HepG2 (cell line): ENCODE results near the gene LLGL2. TPM values are rescaled to one million over a fixed set of nuclear protein-coding genes. Genes with fewer than 3 reads are reported as not detected.
A peak's percentile ranks its signal among the peaks of the same experiment; 100 is the strongest.

ENCODE experiments used
- ATAC-seq: fragments of 200-7000 bp; cut with Tn5 transposase; 3 replicates; pipeline ENCODE4 v1.9.1; 2020; ENCODE audit warnings: mild to moderate bottlenecking, moderate library complexity
- BruUV-seq: library from RNA; stranded (reverse); fragments of 400-500 nt; replicated peaks from 2 replicates; lab custom pipeline; 2021; lab: Mats Ljungman, UMichigan
- CTCF ChIA-PET: fragments of 300-600 bp; formaldehyde crosslinking; extraction: SDS; loops from one replicate; lab custom pipeline; 2021; ENCODE audit warnings: low total read pairs, inconsistent platforms, low intra/inter-chr PET ratio; lab: Yijun Ruan, JAX
- POLR2A ChIA-PET: fragments of 350-600 bp; sonication (Branson Sonifier 250); formaldehyde crosslinking; loops from one replicate; lab custom pipeline; 2020; ENCODE audit warnings: antibody characterized with exemption, inconsistent platforms; lab: Yijun Ruan, JAX
- DNase-seq: peaks from one replicate; pipeline ENCODE4 v3.0.0-alpha.2; 2015; ENCODE audit warnings: low spot score
- FAIRE-seq: peaks from 3 replicates; lab custom pipeline; 2011; peaks lifted over from hg19 to GRCh38; lab: Jason Lieb, UNC
- H2AFZ ChIP-seq: one replicate; pipeline ENCODE4 v1.6.1; 2011; ENCODE audit warnings: low read length, inconsistent platforms
- H3K27ac ChIP-seq: fragments of 300-600 bp; 3 replicates; pipeline ENCODE4 v1.8.0; 2011; ENCODE audit warnings: mixed run types, mild to moderate bottlenecking, mixed read lengths, low read length, inconsistent platforms; ENCODE audit not compliant: insufficient read depth; ENCODE audit errors: extremely low read length
- H3K27me3 ChIP-seq, 2 experiments: fragments of 200-600 bp in 1 of 2; 2 replicates in 1 of 2; 3 replicates in 1 of 2; pipeline versions ENCODE4 v1.6.0 to v1.8.0; 2011; ENCODE audit warnings: low read length in 2 of 2, mild to moderate bottlenecking in 2 of 2, moderate library complexity in 2 of 2, inconsistent platforms in 1 of 2; ENCODE audit not compliant: insufficient read depth in 2 of 2, control insufficient read depth in 1 of 2
- H3K36me3 ChIP-seq, 2 experiments: fragments of 200-600 bp in 1 of 2; replicated peaks in 1 of 2; 2 replicates in 1 of 2; 3 replicates in 1 of 2; pipeline versions ENCODE4 v1.5.1 to v1.8.0; 2011; ENCODE audit warnings: low read length in 2 of 2, inconsistent platforms in 1 of 2; ENCODE audit not compliant: insufficient read depth in 2 of 2, control insufficient read depth in 1 of 2
- H3K4me1 ChIP-seq: 2 replicates; pipeline ENCODE4 v1.5.1; 2012; ENCODE audit warnings: low read length, inconsistent platforms; ENCODE audit not compliant: insufficient read depth
- H3K4me2 ChIP-seq: 2 replicates; pipeline ENCODE4 v1.6.0; 2011; ENCODE audit warnings: low read depth, low read length, inconsistent platforms
- H3K4me3 ChIP-seq, 3 experiments: fragments of 200-600 bp in 1 of 3; sonication (generic), shearing (Covaris generic) in 1 of 3; replicated peaks in 1 of 3; 2 replicates each; pipeline ENCODE4 v1.5.1; 2011 to 2016; ENCODE audit warnings: low read length in 3 of 3, inconsistent platforms in 2 of 3, low read depth in 2 of 3, mild to moderate bottlenecking in 2 of 3, control low read depth in 1 of 3, mixed read lengths in 1 of 3; ENCODE audit not compliant: insufficient read depth in 1 of 3
- H3K79me2 ChIP-seq: one replicate; pipeline ENCODE4 v1.6.1; 2011; ENCODE audit warnings: low read length, inconsistent platforms; ENCODE audit not compliant: insufficient read depth
- H3K9ac ChIP-seq: 2 replicates; pipeline ENCODE4 v1.6.0; 2011; ENCODE audit warnings: mild to moderate bottlenecking, low read depth, low read length, inconsistent platforms; ENCODE audit not compliant: insufficient read depth
- H3K9me3 ChIP-seq: 2 replicates; pipeline ENCODE4 v1.5.1; 2012; ENCODE audit warnings: mild to moderate bottlenecking, low read length
- H4K20me1 ChIP-seq: 2 replicates; pipeline ENCODE4 v1.6.0; 2011; ENCODE audit warnings: inconsistent platforms, mild to moderate bottlenecking, low read length, moderate library complexity; ENCODE audit not compliant: insufficient read depth
- ATF7 ChIP-seq, 2 experiments: fragments of 450-650 bp in 1 of 2; sonication (generic) in 1 of 2; formaldehyde crosslinking in 1 of 2; IDR thresholded peaks; 2 replicates each; pipeline versions ENCODE4 v1.4.0 to v1.6.1; 2016 to 2020; ENCODE audit warnings: antibody characterized with exemption in 1 of 2, mild to moderate bottlenecking in 1 of 2, missing genetic modification reagents in 1 of 2
- DPF2 ChIP-seq: sonication (generic); formaldehyde crosslinking; IDR thresholded peaks from 2 replicates; pipeline ENCODE4 v1.4.0; 2020; ENCODE audit warnings: mild to moderate bottlenecking, low read depth, missing genetic modification reagents, borderline replicate concordance
- ELF1 ChIP-seq: sonication (generic); formaldehyde crosslinking; IDR thresholded peaks from 2 replicates; pipeline ENCODE4 v1.4.0; 2020; ENCODE audit warnings: missing genetic modification reagents
- FOXC1 ChIP-seq: sonication (generic); formaldehyde crosslinking; IDR thresholded peaks from 2 replicates; pipeline ENCODE4 v1.8.0; 2022; ENCODE audit warnings: mild to moderate bottlenecking, missing genetic modification reagents, borderline replicate concordance
- NFATC3 ChIP-seq: sonication (generic); formaldehyde crosslinking; IDR thresholded peaks from 2 replicates; pipeline ENCODE4 v1.5.1; 2020; ENCODE audit warnings: mild to moderate bottlenecking, missing genetic modification reagents
- SP1 ChIP-seq, 2 experiments: fragments of 450-650 bp in 1 of 2; sonication (generic) in 1 of 2; formaldehyde crosslinking in 1 of 2; IDR thresholded peaks; 2 replicates each; pipeline versions ENCODE4 v1.4.0 to v1.6.1; 2016 to 2020; ENCODE audit warnings: missing genetic modification reagents in 1 of 2
- TEAD3 ChIP-seq: optimal IDR thresholded peaks from 2 replicates; pipeline ENCODE3; 2016; ENCODE audit warnings: borderline replicate concordance
- ZFP91 ChIP-seq: sonication (generic); formaldehyde crosslinking; IDR thresholded peaks from 2 replicates; pipeline ENCODE4 v1.9.0; 2022; ENCODE audit warnings: missing genetic modification reagents, mild to moderate bottlenecking, borderline replicate concordance
- ZNF142 ChIP-seq: sonication (generic); formaldehyde crosslinking; IDR thresholded peaks from 2 replicates; pipeline ENCODE4 v1.4.0; 2020; ENCODE audit warnings: missing genetic modification reagents
- ZNF703 ChIP-seq: sonication (generic); formaldehyde crosslinking; IDR thresholded peaks from 2 replicates; pipeline ENCODE4 v1.5.1; 2020; ENCODE audit warnings: missing genetic modification reagents, mild to moderate bottlenecking, moderate library complexity, borderline replicate concordance
- WGBS: methylation state at CpG from one replicate; pipeline ENCODE4 v1.1.6; 2017; ENCODE audit warnings: low lambda C conversion rate; 5-methylcytosine and 5-hydroxymethylcytosine counted together
- in situ Hi-C: cut with HindIII; loops from 2 replicates; pipeline ENCODE4 v1.10.0; 2017; ENCODE audit warnings: low pct_unique_long_range_greater_than_20kb; ENCODE audit not compliant: extremely low pct_ligation_motif_present
- intact Hi-C: fragments of 100-400 bp; cut with micrococcal nuclease; formaldehyde crosslinking; loops from one replicate; pipeline ENCODE4 v1.10.0; 2022; ENCODE audit not compliant: unreplicated experiment
- polyA plus RNA-seq, 8 experiments: library from polyadenylated mRNA; depleted of rRNA in 3 of 8; stranded (reverse) in 7 of 8; unstranded in 1 of 8; fragments of >200 nt; fragmentation: Illumina TruSeq in 4 of 8; extraction: Trizol in 4 of 8; gene quantifications; 2 replicates each; pipeline versions ENCODE4 v1.2.1 to v1.2.3, GENCODE V29; 2011 to 2016; ENCODE audit warnings: low read depth in 4 of 8, missing spikeins in 1 of 8, mixed read lengths in 1 of 8; ENCODE audit not compliant: insufficient read depth in 1 of 8
- total RNA-seq, 5 experiments: library from RNA; depleted of rRNA; stranded (reverse); fragments of >200 nt; fragmentation: Illumina TruSeq; extraction: Trizol; gene quantifications; 2 replicates each; pipeline ENCODE4 v1.2.3, GENCODE V29; 2016; ENCODE audit warnings: low read depth in 1 of 5
- TF ChIP-seq, protein P1 (sequence below): sonication (generic); formaldehyde crosslinking; IDR thresholded peaks from 2 replicates; pipeline ENCODE4 v1.8.1; 2022; ENCODE audit warnings: low read depth, mild to moderate bottlenecking, missing genetic modification reagents

LLGL2 gene
- total and polyA plus RNA-seq, 2 of the 13 experiments (the other 11 are each of a cell fraction or from before 2014, with no cell fraction given), result 83.0 to 86.7 TPM

GRCh38 chr17:75589919-75590303 lies 64.4 kb downstream of the LLGL2 start:
- no peak overlapping the region for H2AFZ ChIP-seq
- no peaks in the 10 kb centered on the region for H4K20me1 ChIP-seq
- H3K4me3 ChIP-seq, result peak overlapping the region in 2 of 3 experiments; percentile 72 to 75; a peak in 3 of 6 replicates
- H3K36me3 ChIP-seq, result no peaks in the 10 kb centered on the region
- H3K27ac ChIP-seq, result no peak overlapping the region
- H3K4me2 ChIP-seq, result peak overlapping the region; percentile 71
- ATAC-seq (no peak), FAIRE-seq (no peak), DNase-seq (no peak)
- H3K27me3 ChIP-seq, result peaks cover 12 to 15% of the 10 kb centered on the region in 2 experiments; a peak in 4 of 5 replicates
- H3K9me3 ChIP-seq, result no peaks in the 10 kb centered on the region
- no TSS peak for BruUV-seq
- 82% methylated on average over 28 of the region's 29 CpGs for WGBS
- no peaks in the 10 kb centered on the region for H3K79me2 ChIP-seq
- ChIA-PET POLR2A (interaction anchor here (1.2 to 2.1 kb wide), 2 partner anchors 9 to 11 kb away, joined by 3 to 8 read pairs; no protein-coding TSS in a partner anchor), CTCF (interaction anchor here (0.8 to 1.5 kb wide), 2 partner anchors 25 to 74 kb away, joined by 3 to 7 read pairs; partner anchors contain the start of gene TSEN54)
- in situ Hi-C loops, result loop anchor here (10.0 kb wide), 1 partner anchor 165 kb away; no protein-coding TSS in a partner anchor
- intact Hi-C loops, result loop anchor here (5.0 kb wide), 1 partner anchor 63 kb away; the partner anchor contains the start of gene LLGL2
- H3K4me1 ChIP-seq, result peaks cover 33% of the 10 kb centered on the region
- peak overlapping the region; percentile 57; the same call in 1 of the 2 replicates for H3K9ac ChIP-seq
- TF ChIP-seq DPF2 (CRISPR knock-in tag), result no peak
- 0 out of 2 replicates have a peak, but pooled peaks have one; percentile 3 for TF ChIP-seq ELF1 (CRISPR knock-in tag)
- 0 out of 2 replicates have a peak, but pooled peaks have one; percentile 12 for TF ChIP-seq FOXC1 (CRISPR knock-in tag)
- no peak for TF ChIP-seq NFATC3 (CRISPR knock-in tag)
- 0 out of 2 replicates have a peak, but pooled peaks have one; percentile 31 for TF ChIP-seq ZNF142 (CRISPR knock-in tag)
- TF ChIP-seq SP1 (IDR thresholded peaks at IDR 0.05), result no peak
- 0 out of 2 replicates have a peak, but pooled peaks have one; percentile 1 for TF ChIP-seq SP1 (CRISPR knock-in tag; IDR thresholded peaks at IDR 0.05)
- TF ChIP-seq, protein P1, sequence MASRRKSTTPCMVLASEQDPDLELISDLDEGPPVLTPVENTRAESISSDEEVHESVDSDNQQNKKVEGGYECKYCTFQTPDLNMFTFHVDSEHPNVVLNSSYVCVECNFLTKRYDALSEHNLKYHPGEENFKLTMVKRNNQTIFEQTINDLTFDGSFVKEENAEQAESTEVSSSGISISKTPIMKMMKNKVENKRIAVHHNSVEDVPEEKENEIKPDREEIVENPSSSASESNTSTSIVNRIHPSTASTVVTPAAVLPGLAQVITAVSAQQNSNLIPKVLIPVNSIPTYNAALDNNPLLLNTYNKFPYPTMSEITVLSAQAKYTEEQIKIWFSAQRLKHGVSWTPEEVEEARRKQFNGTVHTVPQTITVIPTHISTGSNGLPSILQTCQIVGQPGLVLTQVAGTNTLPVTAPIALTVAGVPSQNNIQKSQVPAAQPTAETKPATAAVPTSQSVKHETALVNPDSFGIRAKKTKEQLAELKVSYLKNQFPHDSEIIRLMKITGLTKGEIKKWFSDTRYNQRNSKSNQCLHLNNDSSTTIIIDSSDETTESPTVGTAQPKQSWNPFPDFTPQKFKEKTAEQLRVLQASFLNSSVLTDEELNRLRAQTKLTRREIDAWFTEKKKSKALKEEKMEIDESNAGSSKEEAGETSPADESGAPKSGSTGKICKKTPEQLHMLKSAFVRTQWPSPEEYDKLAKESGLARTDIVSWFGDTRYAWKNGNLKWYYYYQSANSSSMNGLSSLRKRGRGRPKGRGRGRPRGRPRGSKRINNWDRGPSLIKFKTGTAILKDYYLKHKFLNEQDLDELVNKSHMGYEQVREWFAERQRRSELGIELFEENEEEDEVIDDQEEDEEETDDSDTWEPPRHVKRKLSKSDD, result 0 out of 2 replicates have a peak, but pooled peaks have one; percentile 5
- TF ChIP-seq TEAD3 (CRISPR knock-in tag), result peak; percentile 12
- no peak for TF ChIP-seq ZNF703 (CRISPR knock-in tag)
- 0 out of 2 replicates have a peak, but pooled peaks have one; percentile 27 for TF ChIP-seq ZFP91 (CRISPR knock-in tag)
- no peak for TF ChIP-seq ATF7 (IDR thresholded peaks at IDR 0.05)
- TF ChIP-seq ATF7 (CRISPR knock-in tag; IDR thresholded peaks at IDR 0.05), result peak; percentile 49; the same call in 1 of the 2 replicates
